ENCODE measurements around the gene NKAIN1. TPM values are rescaled to one million over a fixed set of nuclear protein-coding genes. Genes with fewer than 3 reads are reported as not detected.

The NKAIN1 gene
- total RNA-seq, 4 donors from 2014 or later = not detected

GRCh38 chr1:31133368-31133767, 106.3 kb downstream of the NKAIN1 start:
- TF ChIP-seq POLR2A (IDR thresholded peaks at IDR 0.05) = no peak
- TF ChIP-seq, protein P1, sequence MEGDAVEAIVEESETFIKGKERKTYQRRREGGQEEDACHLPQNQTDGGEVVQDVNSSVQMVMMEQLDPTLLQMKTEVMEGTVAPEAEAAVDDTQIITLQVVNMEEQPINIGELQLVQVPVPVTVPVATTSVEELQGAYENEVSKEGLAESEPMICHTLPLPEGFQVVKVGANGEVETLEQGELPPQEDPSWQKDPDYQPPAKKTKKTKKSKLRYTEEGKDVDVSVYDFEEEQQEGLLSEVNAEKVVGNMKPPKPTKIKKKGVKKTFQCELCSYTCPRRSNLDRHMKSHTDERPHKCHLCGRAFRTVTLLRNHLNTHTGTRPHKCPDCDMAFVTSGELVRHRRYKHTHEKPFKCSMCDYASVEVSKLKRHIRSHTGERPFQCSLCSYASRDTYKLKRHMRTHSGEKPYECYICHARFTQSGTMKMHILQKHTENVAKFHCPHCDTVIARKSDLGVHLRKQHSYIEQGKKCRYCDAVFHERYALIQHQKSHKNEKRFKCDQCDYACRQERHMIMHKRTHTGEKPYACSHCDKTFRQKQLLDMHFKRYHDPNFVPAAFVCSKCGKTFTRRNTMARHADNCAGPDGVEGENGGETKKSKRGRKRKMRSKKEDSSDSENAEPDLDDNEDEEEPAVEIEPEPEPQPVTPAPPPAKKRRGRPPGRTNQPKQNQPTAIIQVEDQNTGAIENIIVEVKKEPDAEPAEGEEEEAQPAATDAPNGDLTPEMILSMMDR (IDR thresholded peaks at IDR 0.05) = no peak
- Histone ChIP-seq H3K4me1 (no peaks in the 10 kb centered on the region), H3K36me3 (no peaks in the 10 kb centered on the region), H3K27ac (no peak overlapping the region), H3K27me3 (no peaks in the 10 kb centered on the region), H3K4me3 (replicated peaks in 1 of 3) (no peak overlapping the region), H3K9me3 (no peaks in the 10 kb centered on the region)
- no peak for DNase-seq
- 60 to 79% methylated on average over 7 of the region's 7 CpGs for whole genome bisulfite sequencing, 2 donors
- intact Hi-C loops (cut with DNase I) = no loop called here

Other genes starting within 250 kb of the NKAIN1 start
- 100 to 1,000 TPM; 118 to 191 (median 132) TPM for gene PUM1, start 174.2 kb downstream of the NKAIN1 start, total RNA-seq
- 10 to 100 TPM; 39.2 to 63.3 (median 58.7) TPM for gene SNRNP40, start 56.9 kb upstream of the NKAIN1 start, total RNA-seq
- gene ZCCHC17, start 57.1 kb upstream of the NKAIN1 start, total RNA-seq = 10 to 100 TPM; 20.0 to 29.8 (median 23.9) TPM
- 1 to 10 TPM in 3 of 4 donors, not detected in 1; 2.3 to 6.6 (median 5.4) TPM for gene FABP3, start 133.2 kb upstream of the NKAIN1 start, total RNA-seq
- gene SERINC2, start 173.3 kb upstream of the NKAIN1 start, total RNA-seq = 10 to 100 TPM; 28.9 to 57.7 (median 37.7) TPM